HCT116 (cell line): Measurements from ENCODE around the gene SUGCT. TPM values are rescaled to one million over a fixed set of nuclear protein-coding genes. Genes with fewer than 3 reads are reported as not detected.

Experiments used
- ATAC-seq: fragments of 200-7000 bp; cut with Tn5 transposase; 2 replicates; pipeline ENCODE4 v1.9.1; 2020; ENCODE audit warnings: mild to moderate bottlenecking, moderate library complexity
- BruUV-seq: library from RNA; stranded (reverse); fragments of 400-500 nt; replicated peaks from 2 replicates; lab custom pipeline; 2021; lab: Mats Ljungman, UMichigan
- CTCF ChIA-PET: fragments of 300-600 bp; sonication (Branson Sonifier 250); formaldehyde crosslinking; loops from one replicate; lab custom pipeline; 2021; ENCODE audit warnings: antibody characterized with exemption; lab: Charles Lee
- POLR2A ChIA-PET: fragments of 300-600, 350-600 bp; sonication (Branson Sonifier 250); formaldehyde crosslinking; loops from one replicate; lab custom pipeline; 2021; ENCODE audit warnings: antibody characterized with exemption; lab: Charles Lee
- RAD21 ChIA-PET, 2 experiments: fragments of 300-600 bp; sonication (Branson Sonifier 250); formaldehyde crosslinking; loops; one replicate each; lab custom pipeline; 2023; ENCODE audit warnings: low total read pairs in 2 of 2; ENCODE audit not compliant: uncharacterized antibody in 2 of 2, unreplicated experiment in 2 of 2, low non-redundant PET in 1 of 2; lab: Charles Lee
- DNase-seq: peaks from one replicate; pipeline ENCODE4 v3.0.0-alpha.2; 2010; ENCODE audit warnings: low read depth, low spot score
- H2AFZ ChIP-seq: fragments of 200-600 bp; shearing (Covaris generic), sonication (generic); 2 replicates; pipeline ENCODE4 v1.6.1; 2017; ENCODE audit warnings: low read depth, mixed run types, mixed read lengths, antibody characterized with exemption, low read length; ENCODE audit not compliant: poor library complexity, severe bottlenecking
- H3K27ac ChIP-seq: 2 replicates; pipeline ENCODE4 v1.5.1; 2012; ENCODE audit warnings: low read depth, low read length
- H3K27me3 ChIP-seq: fragments of 200-600 bp; sonication (generic); 2 replicates; pipeline ENCODE4 v1.6.1; 2016; ENCODE audit warnings: mixed run types, low read length, mixed read lengths; ENCODE audit not compliant: insufficient read depth
- H3K36me3 ChIP-seq, 2 experiments: fragments of 200-500 bp in 1 of 2; fragments of 200-600 bp in 1 of 2; sonication (Bioruptor generic) in 1 of 2; sonication (generic) in 1 of 2; 2 replicates each; pipeline versions ENCODE4 v1.5.1 to v1.6.1; 2014 to 2016; ENCODE audit warnings: low read length in 2 of 2, inconsistent platforms in 1 of 2, mixed read lengths in 1 of 2, mixed run types in 1 of 2; ENCODE audit not compliant: insufficient read depth in 2 of 2, control insufficient read depth in 1 of 2
- H3K4me1 ChIP-seq, 2 experiments: fragments of 200-600 bp in 1 of 2; sonication (generic) in 1 of 2; 2 replicates each; pipeline versions ENCODE4 v1.5.1 to v1.6.1; 2012 to 2017; ENCODE audit warnings: low read length in 2 of 2, inconsistent platforms in 1 of 2, mild to moderate bottlenecking in 1 of 2, mixed read lengths in 1 of 2, mixed run types in 1 of 2, moderate library complexity in 1 of 2; ENCODE audit not compliant: insufficient read depth in 2 of 2, control insufficient read depth in 1 of 2
- H3K4me2 ChIP-seq: fragments of 200-600 bp; sonication (generic); 2 replicates; pipeline ENCODE4 v1.6.1; 2017; ENCODE audit warnings: mixed run types, low read length, mixed read lengths
- H3K4me3 ChIP-seq, 2 experiments: fragments of 200-600 bp in 1 of 2; sonication (generic) in 1 of 2; replicated peaks in 1 of 2; 2 replicates each; pipeline ENCODE4 v1.5.1; 2011 to 2016; ENCODE audit warnings: low read length in 2 of 2, control low read depth in 1 of 2, low read depth in 1 of 2, mild to moderate bottlenecking in 1 of 2, mixed read lengths in 1 of 2, mixed run types in 1 of 2
- H3K79me2 ChIP-seq: fragments of 200-600 bp; sonication (generic); 2 replicates; pipeline ENCODE4 v1.6.1; 2017; ENCODE audit warnings: mild to moderate bottlenecking, mixed run types, low read length, moderate library complexity, mixed read lengths; ENCODE audit not compliant: insufficient read depth
- H3K9ac ChIP-seq: fragments of 200-600 bp; sonication (generic); 2 replicates; pipeline ENCODE4 v1.6.1; 2016; ENCODE audit warnings: low read length, mixed read lengths
- H3K9me2 ChIP-seq: fragments of 200-600 bp; sonication (generic), shearing (Covaris generic); 2 replicates; pipeline ENCODE4 v1.6.1; 2017; ENCODE audit warnings: mixed run types, mild to moderate bottlenecking, moderate library complexity; ENCODE audit not compliant: insufficient read depth
- H3K9me3 ChIP-seq, 2 experiments: fragments of 200-500 bp in 1 of 2; fragments of 200-600 bp in 1 of 2; sonication (Bioruptor generic) in 1 of 2; sonication (generic) in 1 of 2; 2 replicates each; pipeline ENCODE4 v1.6.1; 2014 to 2017; ENCODE audit warnings: low read length in 2 of 2, mixed read lengths in 2 of 2, inconsistent platforms in 1 of 2, low read depth in 1 of 2, mild to moderate bottlenecking in 1 of 2, mixed run types in 1 of 2, moderate library complexity in 1 of 2; ENCODE audit not compliant: control insufficient read depth in 1 of 2, insufficient read depth in 1 of 2
- H4K20me1 ChIP-seq: fragments of 200-600 bp; sonication (generic), shearing (Covaris generic); 2 replicates; pipeline ENCODE4 v1.6.1; 2017; ENCODE audit warnings: mixed run types, mild to moderate bottlenecking, moderate library complexity; ENCODE audit not compliant: insufficient read depth
- CEBPB ChIP-seq: IDR thresholded peaks from 2 replicates; pipeline ENCODE4 v1.6.1; 2012; ENCODE audit warnings: low read depth
- EZH2 ChIP-seq: fragments of 200-600 bp; sonication (generic); IDR thresholded peaks from 2 replicates; pipeline ENCODE4 v1.6.1; 2017; ENCODE audit warnings: antibody characterized with exemption, mixed run types
- JUND ChIP-seq: IDR thresholded peaks from 2 replicates; pipeline ENCODE4 v1.6.1; 2012
- POLR2AphosphoS5 ChIP-seq: IDR thresholded peaks from 2 replicates; pipeline ENCODE4 v1.6.1; 2011; ENCODE audit warnings: mild to moderate bottlenecking, low read depth, low read length, moderate library complexity
- RAD21 ChIP-seq: IDR thresholded peaks from 2 replicates; pipeline ENCODE4 v1.6.1; 2012; ENCODE audit warnings: low read depth, mild to moderate bottlenecking
- REST ChIP-seq: IDR thresholded peaks from 2 replicates; pipeline ENCODE4 v1.6.1; 2012; ENCODE audit warnings: low read depth
- SIN3A ChIP-seq: IDR thresholded peaks from 2 replicates; pipeline ENCODE4 v1.6.1; 2012; ENCODE audit warnings: low read depth
- YY1 ChIP-seq: IDR thresholded peaks from 2 replicates; pipeline ENCODE4 v1.6.1; 2011; ENCODE audit warnings: low read length, low read depth, moderate library complexity, mild to moderate bottlenecking; ENCODE audit not compliant: insufficient replicate concordance; ENCODE audit errors: extremely low read depth
- intact Hi-C: fragments of 100-400 bp; cut with micrococcal nuclease; formaldehyde crosslinking; loops from 2 replicates; pipeline ENCODE4 v1.10.0; 2022
- total RNA-seq: library from RNA; stranded (reverse); gene quantifications from one replicate; pipeline ENCODE4 v1.2.1, GENCODE V29; 2021; ENCODE audit not compliant: unreplicated experiment
- TF ChIP-seq, protein P1 (sequence below): IDR thresholded peaks from 2 replicates; pipeline ENCODE4 v1.6.1; 2012
- TF ChIP-seq, protein P2 (sequence below): IDR thresholded peaks from 2 replicates; pipeline ENCODE4 v1.6.1; 2012

SUGCT gene
- total RNA-seq, 1 experiment from 2014 or later, result 4.4 TPM

- no peak for TF ChIP-seq REST
- TF ChIP-seq, all 23 proteins: peak for 0
These were observed 765.1 kb downstream of the SUGCT start (continued) for GRCh38 chr7:40899636-40900507.

DNA sequence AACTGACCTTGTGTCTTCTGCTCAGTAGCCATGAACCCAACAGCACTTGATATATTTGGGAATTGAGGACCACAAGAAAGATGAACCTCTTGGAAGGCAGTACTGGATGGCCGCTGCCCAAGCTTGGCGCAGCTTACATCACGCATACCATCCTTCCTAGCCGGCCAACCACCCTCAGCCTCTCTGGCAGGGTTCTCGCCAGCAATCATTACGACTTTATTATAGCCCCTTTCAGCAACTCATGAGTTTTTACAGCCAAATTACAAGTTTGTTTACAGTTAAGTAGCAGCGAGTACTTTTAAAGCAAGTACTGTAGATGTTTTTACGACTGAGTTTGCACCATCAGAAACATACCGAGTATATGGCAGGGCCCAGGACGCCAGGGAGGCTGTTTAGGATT lies 769.1 kb downstream of the SUGCT start:
- no peak overlapping the region for H3K9ac ChIP-seq
- H3K27me3 ChIP-seq, result no peaks in the 10 kb centered on the region
- ChIA-PET RAD21 (no interaction called here), POLR2A (no interaction called here), CTCF (no interaction called here)
- H3K36me3 ChIP-seq, result no peaks in the 10 kb centered on the region
- ATAC-seq (no peak), DNase-seq (no peak)
- no peak overlapping the region for H2AFZ ChIP-seq
- no peaks in the 10 kb centered on the region for H3K79me2 ChIP-seq
- TF ChIP-seq JUND (no peak), RAD21 (no peak), POLR2AphosphoS5 (no peak), YY1 (no peak), REST (no peak), SIN3A (no peak), EZH2 (no peak), CEBPB (no peak)
- TF ChIP-seq, protein P1, sequence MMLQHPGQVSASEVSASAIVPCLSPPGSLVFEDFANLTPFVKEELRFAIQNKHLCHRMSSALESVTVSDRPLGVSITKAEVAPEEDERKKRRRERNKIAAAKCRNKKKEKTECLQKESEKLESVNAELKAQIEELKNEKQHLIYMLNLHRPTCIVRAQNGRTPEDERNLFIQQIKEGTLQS, result no peak
- TF ChIP-seq, protein P2, sequence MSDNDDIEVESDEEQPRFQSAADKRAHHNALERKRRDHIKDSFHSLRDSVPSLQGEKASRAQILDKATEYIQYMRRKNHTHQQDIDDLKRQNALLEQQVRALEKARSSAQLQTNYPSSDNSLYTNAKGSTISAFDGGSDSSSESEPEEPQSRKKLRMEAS, result no peak
- no peaks in the 10 kb centered on the region for H3K4me1 ChIP-seq
- intact Hi-C loops, result no loop called here
- H4K20me1 ChIP-seq, result no peaks in the 10 kb centered on the region
- H3K27ac ChIP-seq, result no peak overlapping the region
- no peak overlapping the region for H3K4me2 ChIP-seq
- H3K4me3 ChIP-seq, result no peak overlapping the region
- BruUV-seq, result no TSS peak
- H3K9me2 ChIP-seq, result no peaks in the 10 kb centered on the region
- H3K9me3 ChIP-seq, result no peaks in the 10 kb centered on the region
